B cell (primary cell): ENCODE results near the gene CDCA7L. TPM values are rescaled to one million over a fixed set of nuclear protein-coding genes. Genes with fewer than 3 reads are reported as not detected.
A peak's percentile ranks its signal among the peaks of the same experiment; 100 is the strongest.

Experiments used
- ATAC-seq: fragments of 200-7000 bp; cut with Tn5 transposase; one replicate; pipeline ENCODE4 v1.10.0; 2021; ENCODE audit warnings: low read depth, mild to moderate bottlenecking, moderate number of reproducible peaks, moderate library complexity
- CTCF ChIA-PET: fragments of 350-600 bp; sonication (Branson Sonifier 250); formaldehyde crosslinking; loops from one replicate; lab custom pipeline; 2021; ENCODE audit warnings: antibody characterized with exemption, inconsistent platforms; lab: Charles Lee
- POLR2A ChIA-PET: fragments of 350-600 bp; sonication (Branson Sonifier 250); formaldehyde crosslinking; loops from one replicate; lab custom pipeline; 2021; ENCODE audit warnings: antibody characterized with exemption; lab: Charles Lee
- DNase-seq: peaks from one replicate; pipeline ENCODE4 v3.0.0; 2013
- H2AFZ ChIP-seq: 2 replicates; pipeline ENCODE4 v1.6.1; 2012; ENCODE audit warnings: mild to moderate bottlenecking, low read depth, low read length; ENCODE audit not compliant: insufficient read depth, poor library complexity, severe bottlenecking
- H3K27ac ChIP-seq, 2 donors: 1 replicate in 1 of 2; 2 replicates in 1 of 2; pipeline ENCODE4 v1.5.1; 2012 to 2013; ENCODE audit warnings: low read length in 2 of 2, mild to moderate bottlenecking in 2 of 2, moderate library complexity in 1 of 2
- H3K27me3 ChIP-seq, 4 experiments: fragments of 200-600 bp in 1 of 4; sonication (generic) in 1 of 4; replicated peaks in 1 of 4; 1 replicate in 2 of 4; 2 replicates in 2 of 4; pipeline versions ENCODE4 v1.6.1 to v1.7.0; 2013 to 2016; ENCODE audit warnings: low read length in 3 of 4, mild to moderate bottlenecking in 2 of 4, mixed read lengths in 1 of 4, moderate library complexity in 1 of 4; ENCODE audit not compliant: insufficient read depth in 4 of 4, control insufficient read depth in 3 of 4; ENCODE audit errors: control extremely low read depth in 1 of 4
- H3K36me3 ChIP-seq, 2 experiments: replicated peaks in 1 of 2; 1 replicate in 1 of 2; 2 replicates in 1 of 2; pipeline versions ENCODE4 v1.6.1 to v1.7.1; 2013; ENCODE audit warnings: low read length in 1 of 2; ENCODE audit not compliant: insufficient read depth in 2 of 2, control insufficient read depth in 1 of 2; ENCODE audit errors: control extremely low read depth in 1 of 2, extremely low read depth in 1 of 2
- H3K4me1 ChIP-seq, 2 donors: fragments of 200-600 bp in 1 of 2; sonication (generic) in 1 of 2; 1 replicate in 1 of 2; 2 replicates in 1 of 2; pipeline versions ENCODE4 v1.5.1 to v1.6.1; 2013 to 2017; ENCODE audit warnings: low read length in 2 of 2; ENCODE audit not compliant: control insufficient read depth in 2 of 2, insufficient read depth in 2 of 2
- H3K4me2 ChIP-seq: replicated peaks from 2 replicates; pipeline ENCODE3; 2012; ENCODE audit warnings: mild to moderate bottlenecking, low read depth, low read length; ENCODE audit not compliant: poor library complexity, severe bottlenecking
- H3K4me3 ChIP-seq, 5 experiments: fragments of 200-600 bp in 1 of 5; sonication (generic) in 1 of 5; 1 replicate in 3 of 5; 2 replicates in 2 of 5; pipeline versions ENCODE4 v1.5.1 to v1.7.0; 2011 to 2016; ENCODE audit warnings: low read length in 4 of 5, mild to moderate bottlenecking in 4 of 5, low read depth in 2 of 5, control low read depth in 1 of 5, moderate library complexity in 1 of 5; ENCODE audit not compliant: insufficient read depth in 1 of 5; ENCODE audit errors: control extremely low read depth in 1 of 5, extremely low read depth in 1 of 5
- H3K79me2 ChIP-seq: fragments of 200-600 bp; sonication (generic); one replicate; pipeline ENCODE4 v1.6.0; 2016; ENCODE audit warnings: low read length; ENCODE audit not compliant: control insufficient read depth, insufficient read depth
- H3K9ac ChIP-seq: fragments of 200-600 bp; sonication (generic); 2 replicates; pipeline ENCODE4 v1.6.1; 2017; ENCODE audit warnings: mild to moderate bottlenecking, low read length, moderate library complexity
- H3K9me3 ChIP-seq, 3 donors: one replicate each; pipeline versions ENCODE4 v1.6.1 to v1.7.1; 2013; ENCODE audit warnings: low read length in 2 of 3; ENCODE audit not compliant: control insufficient read depth in 2 of 3, insufficient read depth in 1 of 3; ENCODE audit errors: control extremely low read depth in 1 of 3
- H4K20me1 ChIP-seq: 2 replicates; pipeline ENCODE4 v1.6.0; 2012; ENCODE audit warnings: mild to moderate bottlenecking, low read length; ENCODE audit not compliant: insufficient read depth, control insufficient read depth, poor library complexity, severe bottlenecking
- H3K27ac Mint-ChIP-seq: one replicate; pipeline ENCODE4 v1.8.0; 2021; ENCODE audit warnings: mixed read lengths
- H3K27me3 Mint-ChIP-seq: one replicate; pipeline ENCODE4 v1.8.0; 2021; ENCODE audit warnings: mixed read lengths
- H3K4me1 Mint-ChIP-seq: one replicate; pipeline ENCODE4 v1.8.0; 2021; ENCODE audit warnings: mixed read lengths
- H3K4me3 Mint-ChIP-seq: one replicate; pipeline ENCODE4 v1.8.0; 2021; ENCODE audit warnings: mixed read lengths
- H3K9me3 Mint-ChIP-seq: one replicate; pipeline ENCODE4 v1.8.0; 2022; ENCODE audit warnings: mixed read lengths; ENCODE audit not compliant: insufficient read depth
- CTCF ChIP-seq: fragments of 200-600 bp; IDR thresholded peaks from one replicate; pipeline ENCODE4 v1.8.0; 2022; ENCODE audit warnings: antibody characterized with exemption, mild to moderate bottlenecking
- EZH2 ChIP-seq: IDR thresholded peaks from 2 replicates; pipeline ENCODE4 v1.6.1; 2012; ENCODE audit warnings: borderline replicate concordance, low read depth, mild to moderate bottlenecking, moderate library complexity, low read length; ENCODE audit not compliant: insufficient read depth, poor library complexity, severe bottlenecking
- WGBS: methylation state at CpG from one replicate; pipeline ENCODE4 v1.1.5; 2013; ENCODE audit warnings: missing lambda C conversion rate; ENCODE audit not compliant: insufficient coverage; 5-methylcytosine and 5-hydroxymethylcytosine counted together
- intact Hi-C: fragments of 100-400 bp; cut with micrococcal nuclease; formaldehyde crosslinking; loops from one replicate; pipeline ENCODE4 v1.10.0; 2022
- polyA plus RNA-seq: library from polyadenylated mRNA; depleted of rRNA; stranded (reverse); fragments of >200 nt; gene quantifications from 2 replicates; pipeline ENCODE4 v1.2.3, GENCODE V29; 2012
- total RNA-seq, 2 donors: library from RNA; stranded (reverse); fragments of 120-200 nt in 1 of 2; gene quantifications; 1 replicate in 1 of 2; 2 replicates in 1 of 2; pipeline versions ENCODE4 v1.2.3 to v1.2.4, GENCODE V29; 2013 to 2022

CDCA7L gene
- total and polyA plus RNA-seq, 2 donors (not counting 1 experiment from before 2014, with no cell fraction given) = 84.0 to 129 TPM

GRCh38 chr7:21947056-21947455 lies 1.4 kb upstream of the CDCA7L start:
- Mint-ChIP-seq H3K4me3 (peak overlapping the region; percentile 46), H3K9me3 (no peaks in the 10 kb centered on the region), H3K4me1 (peaks cover 53% of the 10 kb centered on the region), H3K27ac (peak overlapping the region; percentile 46), H3K27me3 (no peaks in the 10 kb centered on the region)
- WGBS = no CpG with 5 or more reads among the region's 3 CpGs
- no peak overlapping the region for H2AFZ ChIP-seq
- H3K4me2 ChIP-seq = peak overlapping the region; percentile 95
- H3K4me1 ChIP-seq = peaks cover 41 to 49% of the 10 kb centered on the region in 2 donors
- H3K9ac ChIP-seq = no peak overlapping the region
- ChIA-PET POLR2A (interaction anchor here (0.9 kb wide), 1 partner anchor 15 kb away, joined by 3 read pairs; no protein-coding TSS in a partner anchor), CTCF (interaction anchor here (1.5 kb wide), 1 partner anchor 21 kb away, joined by 5 read pairs; no protein-coding TSS in a partner anchor)
- peak overlapping the region; percentile 2 to 98 for H3K27ac ChIP-seq
- H3K9me3 ChIP-seq = no peaks in the 10 kb centered on the region
- intact Hi-C loops = loop anchor here (2.0 to 10.0 kb wide), 5 partner anchors 35 to 1650 kb away; partner anchors contain the start of genes CCDC126 and HYCC1
- no peak overlapping the region for H3K4me3 ChIP-seq
- H4K20me1 ChIP-seq = no peaks in the 10 kb centered on the region
- no peaks in the 10 kb centered on the region for H3K27me3 ChIP-seq
- DNase-seq = peak; percentile 30
- H3K79me2 ChIP-seq = peaks cover 25% of the 10 kb centered on the region
- H3K36me3 ChIP-seq = peaks cover 0 to 6% of the 10 kb centered on the region in 2 experiments
- ATAC-seq = no peak
- no peak for TF ChIP-seq CTCF
- no peak for TF ChIP-seq EZH2

DNA sequence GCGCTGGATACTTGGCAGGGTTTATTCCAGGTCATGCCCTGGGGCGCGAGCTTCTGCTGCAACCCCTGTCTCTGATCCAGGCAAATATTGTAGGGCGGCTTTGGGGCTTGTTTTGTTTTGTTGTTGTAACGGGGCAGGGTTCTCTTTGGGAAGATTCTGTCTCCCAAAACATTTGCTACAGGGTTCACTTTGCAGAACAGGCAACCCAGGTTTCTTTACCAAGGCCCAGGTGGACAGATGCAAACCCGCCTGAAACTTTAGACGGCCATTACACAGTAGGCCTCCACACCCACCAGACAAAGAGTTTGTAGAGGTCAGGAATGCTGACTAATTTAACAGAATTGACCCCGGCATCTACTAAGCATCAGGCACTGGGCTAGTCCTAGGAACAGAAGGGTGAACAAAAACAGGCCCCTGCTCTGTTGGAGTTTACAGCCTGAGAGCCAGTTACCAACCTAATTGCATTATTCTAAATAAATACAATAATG lies 567 bp upstream of the CDCA7L start:
- H3K4me3 Mint-ChIP-seq = peak overlapping the region; percentile 97
- Histone ChIP-seq H3K27ac (peak overlapping the region; percentile 97 to 98), H3K9me3 (no peaks in the 10 kb centered on the region), H3K4me3 (peak overlapping the region in 4 of 5 experiments; percentile 74 to 94 (median 80)), H3K4me2 (peak overlapping the region; percentile 95), H3K27me3 (no peaks in the 10 kb centered on the region), H3K36me3 (peaks cover 0 to 6% of the 10 kb centered on the region in 2 experiments), H2AFZ (peak overlapping the region; percentile 89), H3K4me1 (peaks cover 49 to 57% of the 10 kb centered on the region in 2 donors), H4K20me1 (no peaks in the 10 kb centered on the region), H3K79me2 (peaks cover 33% of the 10 kb centered on the region), H3K9ac (peak overlapping the region; percentile 90)
- peak overlapping the region; percentile 99 for H3K27ac Mint-ChIP-seq
- CTCF ChIA-PET = interaction anchor here (1.6 to 1.7 kb wide), 2 partner anchors 17 to 23 kb away, joined by 5 read pairs; no protein-coding TSS in a partner anchor
- no peaks in the 10 kb centered on the region for H3K27me3 Mint-ChIP-seq
- 20% methylated on average over 5 of the region's 8 CpGs for WGBS
- H3K4me1 Mint-ChIP-seq = peaks cover 61% of the 10 kb centered on the region
- no peaks in the 10 kb centered on the region for H3K9me3 Mint-ChIP-seq
- TF ChIP-seq CTCF = no peak
- TF ChIP-seq EZH2 = no peak
- intact Hi-C loops = loop anchor here (2.0 to 10.0 kb wide), 5 partner anchors 34 to 1651 kb away; partner anchors contain the start of genes CCDC126 and HYCC1
- POLR2A ChIA-PET = interaction anchor here (1.0 to 2.7 kb wide), 6 partner anchors 18 to 593 kb away, joined by 3 to 19 read pairs (median 6); no protein-coding TSS in a partner anchor
- DNase-seq = no peak
- ATAC-seq = no peak
